AG09319 (cell line): ENCODE data around the gene DLGAP1.

Source experiments
- DNase-seq: peaks from one replicate; pipeline ENCODE4 v3.0.0-alpha.2; 2010; ENCODE audit warnings: low read depth; ENCODE audit errors: extremely low read depth
- TF ChIP-seq, protein P1 (sequence below): IDR thresholded peaks from 2 replicates; pipeline ENCODE4 v1.5.1; 2011; ENCODE audit warnings: low read depth, mild to moderate bottlenecking, inconsistent platforms, low read length, moderate library complexity

DLGAP1 gene

DNA sequence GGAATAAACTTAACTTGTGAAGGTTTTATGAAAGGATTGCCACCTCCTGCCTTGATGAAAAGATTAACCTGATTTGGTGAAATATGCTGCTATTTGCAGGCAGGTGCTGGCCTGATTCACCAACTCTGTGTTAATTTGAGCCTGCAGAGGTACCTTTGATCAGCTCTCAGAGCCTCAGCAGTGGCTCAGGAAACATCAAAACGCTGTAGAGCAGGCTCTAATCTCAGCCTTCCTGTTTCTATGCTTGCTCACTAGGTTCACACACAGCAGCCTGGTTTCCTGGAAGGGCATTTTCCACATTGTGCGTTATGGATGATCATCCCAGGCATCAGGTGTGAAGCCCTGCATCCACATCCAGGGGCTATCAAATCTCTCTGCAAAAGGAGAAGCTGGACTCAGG, 988.2 kb downstream of the DLGAP1 start:
- DNase-seq, result no peak
- TF ChIP-seq, protein P1, sequence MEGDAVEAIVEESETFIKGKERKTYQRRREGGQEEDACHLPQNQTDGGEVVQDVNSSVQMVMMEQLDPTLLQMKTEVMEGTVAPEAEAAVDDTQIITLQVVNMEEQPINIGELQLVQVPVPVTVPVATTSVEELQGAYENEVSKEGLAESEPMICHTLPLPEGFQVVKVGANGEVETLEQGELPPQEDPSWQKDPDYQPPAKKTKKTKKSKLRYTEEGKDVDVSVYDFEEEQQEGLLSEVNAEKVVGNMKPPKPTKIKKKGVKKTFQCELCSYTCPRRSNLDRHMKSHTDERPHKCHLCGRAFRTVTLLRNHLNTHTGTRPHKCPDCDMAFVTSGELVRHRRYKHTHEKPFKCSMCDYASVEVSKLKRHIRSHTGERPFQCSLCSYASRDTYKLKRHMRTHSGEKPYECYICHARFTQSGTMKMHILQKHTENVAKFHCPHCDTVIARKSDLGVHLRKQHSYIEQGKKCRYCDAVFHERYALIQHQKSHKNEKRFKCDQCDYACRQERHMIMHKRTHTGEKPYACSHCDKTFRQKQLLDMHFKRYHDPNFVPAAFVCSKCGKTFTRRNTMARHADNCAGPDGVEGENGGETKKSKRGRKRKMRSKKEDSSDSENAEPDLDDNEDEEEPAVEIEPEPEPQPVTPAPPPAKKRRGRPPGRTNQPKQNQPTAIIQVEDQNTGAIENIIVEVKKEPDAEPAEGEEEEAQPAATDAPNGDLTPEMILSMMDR, result no peak

DNA sequence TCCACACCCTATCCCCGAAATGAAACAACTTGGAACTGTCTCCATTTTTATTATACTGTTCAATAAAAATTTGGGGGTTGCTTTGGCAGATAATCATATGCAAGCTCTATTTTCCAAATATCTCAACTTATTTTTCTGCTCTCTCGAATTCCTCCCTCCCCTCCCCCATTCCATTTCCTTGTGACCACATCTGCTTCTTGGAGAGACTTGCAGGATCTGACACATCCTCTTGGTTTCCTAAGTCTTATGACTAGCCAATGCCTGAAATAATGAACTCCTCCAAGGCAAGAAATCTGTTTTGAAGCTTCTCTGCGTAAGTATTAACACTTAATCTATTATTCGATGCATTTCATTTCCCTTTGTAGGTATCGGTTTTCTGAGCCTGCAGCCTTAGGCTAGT, 989.1 kb downstream of the DLGAP1 start:
- TF ChIP-seq, protein P1, result no peak
- DNase-seq, result no peak

DNA sequence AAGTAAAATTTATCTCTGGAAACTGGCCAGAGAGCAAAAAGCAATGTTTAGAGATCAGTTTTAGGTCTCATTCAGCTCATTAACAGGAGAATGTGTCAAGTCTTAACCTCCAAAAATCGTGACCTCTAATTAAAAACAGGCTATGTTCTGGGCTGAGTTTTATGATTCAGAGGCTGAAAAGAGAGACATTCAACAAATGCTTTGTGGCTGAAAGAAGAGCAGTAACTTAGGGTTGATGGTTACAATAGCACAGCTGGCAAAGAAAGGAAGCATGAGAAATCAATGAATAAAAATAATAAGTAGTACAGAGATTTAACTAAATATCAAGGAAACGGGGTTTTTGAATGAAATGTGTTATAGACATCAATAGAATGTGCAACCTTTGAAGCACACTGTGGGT, 992.1 kb downstream of the DLGAP1 start:
- TF ChIP-seq, protein P1, result no peak
- no peak for DNase-seq

DNA sequence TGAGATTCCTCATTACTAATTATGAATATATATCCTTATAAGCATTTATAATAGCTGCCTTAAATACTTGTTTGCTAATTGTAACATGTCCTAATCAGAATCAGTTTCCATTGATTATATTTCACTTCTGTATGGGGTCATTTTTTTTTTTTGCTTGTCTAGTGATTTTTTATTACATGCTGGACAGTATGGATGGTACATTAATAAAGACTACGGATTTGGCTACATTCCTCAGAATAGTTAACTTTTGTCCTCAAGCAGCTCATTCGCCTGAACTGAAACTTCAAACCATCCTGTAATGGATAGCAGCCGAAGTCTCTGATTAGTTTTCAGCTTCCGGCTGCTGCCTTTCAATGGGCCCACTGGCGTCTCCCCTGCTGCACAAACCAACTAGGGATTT, 993.4 kb downstream of the DLGAP1 start:
- TF ChIP-seq, protein P1, result no peak
- no peak for DNase-seq

DNA sequence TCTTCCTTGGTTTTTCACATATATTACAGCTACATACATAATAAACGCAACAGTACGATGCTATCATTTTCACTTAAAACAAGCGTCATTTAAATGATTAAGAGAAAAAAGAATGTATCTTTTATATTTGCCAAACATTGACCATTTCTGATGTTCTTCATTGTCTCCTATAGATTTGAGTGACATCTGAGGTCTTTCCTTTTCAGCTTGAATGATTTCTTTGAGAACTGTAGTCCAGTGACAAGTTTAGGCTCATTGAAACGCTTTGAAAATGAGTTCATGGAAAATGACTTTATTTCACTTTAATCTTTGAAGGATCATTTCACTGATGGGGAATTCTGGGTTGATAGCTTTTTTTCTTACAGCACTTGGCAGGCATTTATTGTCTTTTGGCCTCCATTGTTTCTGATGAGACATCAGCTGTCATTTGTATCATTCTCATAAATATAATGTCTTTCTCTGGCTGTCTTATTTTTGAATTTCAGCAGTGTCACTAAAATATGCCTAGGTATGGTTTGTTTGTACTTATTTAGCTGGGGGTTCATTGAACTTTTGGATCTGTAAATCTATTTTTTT, 994.2 kb downstream of the DLGAP1 start:
- TF ChIP-seq, protein P1, result no peak
- DNase-seq, result no peak

DNA sequence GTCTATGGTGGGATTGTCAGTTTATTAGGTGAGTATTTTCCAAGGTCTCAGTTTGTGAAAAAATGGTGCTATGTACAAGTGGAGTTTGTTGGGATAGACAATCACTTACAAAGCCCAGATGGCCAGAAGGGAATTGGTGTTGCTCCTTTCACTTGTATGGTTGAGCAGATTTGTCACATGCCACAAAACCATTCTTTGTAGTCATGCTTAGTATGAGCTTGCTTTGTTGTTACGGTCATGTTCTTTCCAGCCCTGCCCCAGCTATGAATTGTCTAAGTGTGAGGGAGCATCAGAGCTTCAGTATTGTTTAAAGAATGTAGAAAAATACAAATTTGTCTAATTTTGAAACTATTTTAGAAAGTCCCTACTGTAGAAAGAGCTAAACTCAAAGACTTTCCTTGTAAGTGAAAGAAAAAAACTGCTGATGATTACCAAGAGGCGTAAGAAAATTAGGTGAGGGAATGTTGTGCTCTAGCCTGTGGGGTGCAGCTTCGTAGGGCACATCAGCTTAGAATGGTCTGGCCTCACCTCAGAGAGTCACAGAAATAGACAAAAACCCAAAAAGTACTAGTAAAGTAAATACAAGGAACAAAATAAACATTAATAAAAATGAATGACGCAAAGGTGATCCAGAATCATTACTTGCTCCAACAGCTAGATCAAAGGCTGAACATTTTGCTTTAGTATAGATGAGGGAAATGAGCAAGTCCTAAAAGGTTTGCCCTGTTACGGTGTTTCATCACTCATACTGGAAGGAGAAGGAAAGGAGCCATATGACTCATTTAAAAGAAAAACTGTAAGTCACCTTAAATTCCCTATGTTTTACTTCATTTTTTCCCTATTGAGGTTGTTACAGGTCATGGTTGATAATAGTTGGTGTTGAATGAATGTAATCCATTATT, 995.9 kb downstream of the DLGAP1 start:
- TF ChIP-seq, protein P1, result no peak
- no peak for DNase-seq

DNA sequence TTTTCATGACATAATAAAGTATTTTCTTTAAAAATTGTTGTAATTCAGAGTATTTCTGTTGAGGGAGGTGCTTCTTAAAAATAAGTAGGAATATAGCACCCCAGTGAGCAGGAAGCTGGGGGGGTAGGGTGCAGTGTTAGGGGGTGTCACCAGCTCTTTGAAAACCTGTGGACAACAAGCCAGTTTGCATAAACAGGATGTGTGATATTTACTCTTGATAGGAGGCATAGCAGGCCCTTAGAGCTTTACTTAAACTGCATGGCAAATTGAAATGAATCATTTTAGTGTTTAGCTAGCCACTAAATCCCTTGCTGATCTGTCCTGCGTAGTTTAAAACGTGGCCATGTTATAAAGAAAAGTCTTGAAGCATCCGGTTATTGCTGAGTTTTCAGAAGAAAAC, 996.7 kb downstream of the DLGAP1 start:
- DNase-seq, result no peak
- TF ChIP-seq, protein P1, result no peak
